ENCODE data around the gene PRUNE2.

DNA sequence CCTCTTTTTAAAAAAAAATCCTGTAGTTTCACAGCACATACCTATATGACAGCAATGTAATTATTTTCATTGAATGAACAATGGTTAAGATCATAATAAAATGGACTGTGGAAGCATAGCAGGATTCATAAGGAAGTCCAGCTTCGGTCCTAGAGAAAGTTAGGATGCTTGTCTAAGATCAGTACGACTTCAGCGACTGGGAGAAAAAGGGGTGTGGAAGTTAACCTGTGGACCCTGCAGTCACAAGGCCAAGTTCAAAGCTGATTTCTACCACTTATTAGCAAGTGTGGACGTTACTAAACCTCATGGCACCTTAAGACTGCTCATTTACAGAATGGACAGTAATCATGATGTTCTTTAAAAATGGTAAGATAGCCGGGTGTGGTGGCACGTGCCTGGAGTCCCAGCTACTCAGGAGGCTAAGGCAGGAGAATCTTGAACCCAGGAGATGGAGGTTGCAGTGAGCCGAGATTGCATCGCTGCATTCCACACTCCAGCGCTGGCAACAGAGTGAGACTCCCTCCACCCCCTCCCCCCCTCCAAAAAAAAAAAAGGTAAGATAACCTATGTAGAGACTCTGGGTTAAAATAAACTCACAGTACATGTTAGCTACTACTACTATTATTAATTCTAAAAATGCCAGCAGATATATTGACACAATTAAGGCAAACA, 213.3 kb downstream of the PRUNE2 start:
- TF ChIP-seq, protein P1, sequence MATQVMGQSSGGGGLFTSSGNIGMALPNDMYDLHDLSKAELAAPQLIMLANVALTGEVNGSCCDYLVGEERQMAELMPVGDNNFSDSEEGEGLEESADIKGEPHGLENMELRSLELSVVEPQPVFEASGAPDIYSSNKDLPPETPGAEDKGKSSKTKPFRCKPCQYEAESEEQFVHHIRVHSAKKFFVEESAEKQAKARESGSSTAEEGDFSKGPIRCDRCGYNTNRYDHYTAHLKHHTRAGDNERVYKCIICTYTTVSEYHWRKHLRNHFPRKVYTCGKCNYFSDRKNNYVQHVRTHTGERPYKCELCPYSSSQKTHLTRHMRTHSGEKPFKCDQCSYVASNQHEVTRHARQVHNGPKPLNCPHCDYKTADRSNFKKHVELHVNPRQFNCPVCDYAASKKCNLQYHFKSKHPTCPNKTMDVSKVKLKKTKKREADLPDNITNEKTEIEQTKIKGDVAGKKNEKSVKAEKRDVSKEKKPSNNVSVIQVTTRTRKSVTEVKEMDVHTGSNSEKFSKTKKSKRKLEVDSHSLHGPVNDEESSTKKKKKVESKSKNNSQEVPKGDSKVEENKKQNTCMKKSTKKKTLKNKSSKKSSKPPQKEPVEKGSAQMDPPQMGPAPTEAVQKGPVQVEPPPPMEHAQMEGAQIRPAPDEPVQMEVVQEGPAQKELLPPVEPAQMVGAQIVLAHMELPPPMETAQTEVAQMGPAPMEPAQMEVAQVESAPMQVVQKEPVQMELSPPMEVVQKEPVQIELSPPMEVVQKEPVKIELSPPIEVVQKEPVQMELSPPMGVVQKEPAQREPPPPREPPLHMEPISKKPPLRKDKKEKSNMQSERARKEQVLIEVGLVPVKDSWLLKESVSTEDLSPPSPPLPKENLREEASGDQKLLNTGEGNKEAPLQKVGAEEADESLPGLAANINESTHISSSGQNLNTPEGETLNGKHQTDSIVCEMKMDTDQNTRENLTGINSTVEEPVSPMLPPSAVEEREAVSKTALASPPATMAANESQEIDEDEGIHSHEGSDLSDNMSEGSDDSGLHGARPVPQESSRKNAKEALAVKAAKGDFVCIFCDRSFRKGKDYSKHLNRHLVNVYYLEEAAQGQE (IDR thresholded peaks at IDR 0.05; ENCODE audit: insufficient read depth in 1 of 2, low read depth in 2 of 2, low read length in 2 of 2) = no peak
- TF ChIP-seq TAF1 (IDR thresholded peaks at IDR 0.05; ENCODE audit: borderline replicate concordance, insufficient read depth, low read length) (no peak), POLR2AphosphoS5 (IDR thresholded peaks at IDR 0.05; ENCODE audit: low read depth, low read length) (no peak), SIN3A (IDR thresholded peaks at IDR 0.05; ENCODE audit: borderline replicate concordance, insufficient read depth, low read length) (no peak)
